HG02588 (cell line): ENCODE results near the gene SLC12A4.

Source experiments
- ATAC-seq: cut with Tn5 transposase; IDR thresholded peaks from one replicate; pipeline ENCODE4 v1.9.1; 2021; ENCODE audit warnings: mild to moderate bottlenecking, moderate library complexity; ENCODE audit not compliant: unreplicated experiment

The SLC12A4 gene

GRCh38 chr16:67963662-67964321 lies 4.6 kb downstream of the SLC12A4 start:
- ATAC-seq = no peak

- ATAC-seq = no peak
Measured at GRCh38 chr16:67963292-67963661, 5.2 kb downstream of the SLC12A4 start.

DNA sequence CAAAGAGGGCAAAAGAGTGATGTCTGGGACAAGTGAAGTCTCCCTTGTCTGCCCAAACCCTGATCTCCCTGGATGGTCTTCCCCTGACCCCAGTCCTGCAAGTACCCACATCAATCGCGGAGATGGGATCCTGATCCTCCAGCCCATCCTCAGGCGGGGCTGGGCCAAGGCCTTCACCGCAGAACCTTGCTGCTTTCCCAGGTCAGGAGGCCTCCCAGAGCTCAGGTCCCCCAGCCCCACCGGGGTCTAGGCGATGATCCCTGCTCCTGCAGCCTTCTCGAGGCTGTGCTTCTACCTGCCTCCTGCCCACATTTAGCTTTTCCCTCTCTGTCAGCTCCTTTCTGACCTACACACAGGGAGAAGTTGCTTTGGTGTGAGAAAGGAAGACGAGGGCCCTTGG lies 6.3 kb downstream of the SLC12A4 start:
- ATAC-seq = no peak

DNA sequence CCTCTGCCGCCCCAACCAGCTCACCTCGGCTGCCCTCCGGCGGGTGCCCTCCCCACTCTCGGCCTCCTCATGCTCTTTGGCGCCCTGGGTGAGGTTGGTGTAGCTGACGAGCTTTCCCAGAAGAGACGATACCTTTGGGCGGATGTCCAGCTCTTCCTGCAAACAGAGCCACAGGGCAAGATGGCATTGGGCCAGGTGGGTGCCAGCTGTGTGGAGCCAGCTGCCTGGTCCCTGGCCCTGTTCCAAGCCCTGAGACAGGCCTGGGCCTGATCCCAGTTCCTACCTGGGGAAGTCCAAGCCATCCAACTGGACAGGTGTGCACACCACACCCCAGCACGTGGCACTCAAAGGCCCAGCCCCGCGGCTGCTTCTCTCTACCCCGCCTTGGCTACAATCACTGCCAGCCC lies 6.9 kb downstream of the SLC12A4 start:
- no peak for ATAC-seq

- no peak for ATAC-seq
Measured at GRCh38 chr16:67959536-67960329, 8.7 kb downstream of the SLC12A4 start.

DNA sequence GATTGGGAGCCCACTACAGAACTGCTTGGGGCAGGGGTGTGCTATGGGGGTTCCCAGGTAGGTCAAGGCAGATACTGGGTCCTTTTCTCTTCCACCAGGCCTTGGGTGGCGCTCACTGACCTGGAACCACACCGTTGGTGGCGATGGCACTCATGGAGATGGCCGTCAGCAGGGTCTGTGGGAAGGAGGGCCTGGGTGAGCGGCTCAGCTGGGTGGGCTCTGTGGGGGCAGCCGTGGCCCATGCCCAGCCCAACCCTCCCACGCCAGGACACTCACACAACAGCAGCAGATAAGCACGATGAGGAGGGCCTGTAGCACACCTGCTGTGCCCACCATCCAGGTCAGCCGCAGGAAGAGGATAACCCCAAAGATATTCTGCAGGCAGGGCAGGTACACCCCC lies 10.8 kb downstream of the SLC12A4 start:
- ATAC-seq = no peak

GRCh38 chr16:67954421-67955196 lies 13.8 kb downstream of the SLC12A4 start:
- no peak for ATAC-seq

DNA sequence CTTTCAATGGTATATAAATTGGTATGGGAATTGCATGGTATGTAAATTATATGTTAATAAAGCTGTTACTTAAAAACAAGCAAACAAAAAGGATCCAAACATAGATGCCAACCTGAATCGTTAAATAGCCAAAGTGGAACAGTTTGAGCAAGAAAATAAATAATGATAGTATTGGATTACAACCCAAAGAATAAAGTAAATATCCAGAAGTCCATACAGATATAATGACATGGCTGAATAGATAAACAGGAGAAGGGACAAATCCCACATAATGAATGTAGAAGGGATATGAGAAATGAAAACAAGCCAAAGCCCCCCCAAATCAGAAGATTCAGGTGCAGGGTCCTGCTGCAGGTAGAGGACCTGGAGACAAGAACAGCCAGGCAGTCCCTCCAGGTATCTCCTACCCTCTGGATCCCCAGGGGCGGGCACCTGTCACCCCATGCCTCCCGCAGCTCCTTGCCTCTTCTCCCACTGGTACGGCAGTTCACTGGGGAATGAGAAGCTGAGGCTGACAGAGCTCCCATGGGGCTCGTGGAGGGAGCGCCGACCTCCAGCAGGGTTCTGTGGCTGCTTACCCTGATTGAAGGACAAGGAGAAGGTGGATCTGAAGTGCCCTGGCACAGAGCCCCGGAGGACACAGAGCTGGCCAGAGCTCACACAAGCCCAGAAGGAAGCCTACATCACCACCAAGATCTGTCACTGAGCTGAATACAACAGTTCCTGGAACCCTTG lies 14.6 kb downstream of the SLC12A4 start:
- ATAC-seq = no peak

DNA sequence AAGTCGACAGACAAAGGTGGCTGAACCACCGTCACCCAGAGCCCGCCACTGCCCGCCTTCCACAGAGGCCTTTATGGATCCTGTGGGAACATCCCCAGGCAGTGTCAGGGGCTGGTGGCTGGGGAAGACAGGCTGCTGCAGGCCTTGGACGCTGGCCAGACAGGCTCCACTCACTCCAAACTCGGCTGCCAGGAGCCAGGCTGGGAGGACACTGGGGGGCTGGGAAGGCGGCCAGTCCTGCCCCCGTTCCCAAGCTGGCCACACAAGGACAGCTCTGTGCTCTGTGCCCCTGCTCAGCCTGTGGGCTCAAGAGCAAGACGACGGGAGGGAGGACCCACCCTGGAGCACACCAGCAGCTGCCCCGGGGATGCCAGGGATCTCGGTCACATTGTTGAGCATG lies 17.0 kb downstream of the SLC12A4 start:
- ATAC-seq = no peak

GRCh38 chr16:67950335-67950843 lies 18.0 kb downstream of the SLC12A4 start:
- ATAC-seq = no peak

GRCh38 chr16:67949645-67950044 lies 18.8 kb downstream of the SLC12A4 start:
- ATAC-seq = no peak

DNA sequence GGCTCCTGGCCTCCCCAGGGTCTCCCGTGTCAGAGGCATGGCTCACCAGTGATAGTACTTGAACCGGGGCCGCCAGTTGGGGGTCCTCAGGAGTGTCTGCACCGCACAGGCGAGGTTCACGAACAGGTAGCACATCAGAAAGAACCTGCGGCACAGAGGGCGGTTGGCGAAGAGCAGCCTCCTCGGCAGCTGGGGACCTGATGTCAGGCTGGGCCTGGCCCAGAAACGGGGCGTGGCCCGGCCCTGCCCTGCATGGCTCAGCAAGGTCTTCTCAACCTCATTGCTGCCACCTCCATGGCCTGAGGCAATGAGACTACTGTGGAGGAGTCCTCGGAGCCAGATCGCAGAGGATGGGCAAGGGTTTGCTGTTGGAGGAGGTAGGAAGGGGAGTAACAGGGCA lies 20.4 kb downstream of the SLC12A4 start:
- no peak for ATAC-seq

DNA sequence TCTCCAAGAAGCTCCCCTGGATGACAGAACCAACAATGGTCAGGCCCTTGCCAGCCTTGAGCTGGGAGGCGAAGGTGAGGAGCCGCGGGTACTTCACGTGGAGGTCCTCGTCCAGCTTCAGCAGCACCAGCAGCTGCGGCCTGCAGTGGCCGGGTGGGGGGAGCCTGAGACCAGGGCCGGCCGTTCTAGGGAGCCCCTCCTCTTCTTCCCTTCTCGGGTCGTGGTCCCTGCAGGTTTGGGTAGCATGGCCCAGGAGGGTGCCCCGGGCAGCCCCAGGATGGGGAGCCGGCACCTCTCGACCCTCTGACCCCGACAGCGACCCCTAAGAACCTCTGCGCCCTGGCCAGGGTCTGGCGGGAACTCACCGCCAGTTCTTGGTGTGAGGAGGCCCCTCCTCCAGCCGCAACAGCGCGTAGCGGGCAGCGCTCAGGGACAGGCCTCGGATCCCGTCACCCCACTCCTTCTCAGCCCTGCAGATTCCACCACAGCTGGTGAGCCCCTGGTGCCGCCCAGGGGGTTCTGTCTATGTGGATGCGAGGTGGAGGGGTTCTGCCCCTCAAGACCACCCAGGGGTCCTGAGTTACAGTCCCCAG lies 21.4 kb downstream of the SLC12A4 start:
- ATAC-seq = no peak

GRCh38 chr16:67946128-67946569 lies 22.3 kb downstream of the SLC12A4 start:
- ATAC-seq = no peak

DNA sequence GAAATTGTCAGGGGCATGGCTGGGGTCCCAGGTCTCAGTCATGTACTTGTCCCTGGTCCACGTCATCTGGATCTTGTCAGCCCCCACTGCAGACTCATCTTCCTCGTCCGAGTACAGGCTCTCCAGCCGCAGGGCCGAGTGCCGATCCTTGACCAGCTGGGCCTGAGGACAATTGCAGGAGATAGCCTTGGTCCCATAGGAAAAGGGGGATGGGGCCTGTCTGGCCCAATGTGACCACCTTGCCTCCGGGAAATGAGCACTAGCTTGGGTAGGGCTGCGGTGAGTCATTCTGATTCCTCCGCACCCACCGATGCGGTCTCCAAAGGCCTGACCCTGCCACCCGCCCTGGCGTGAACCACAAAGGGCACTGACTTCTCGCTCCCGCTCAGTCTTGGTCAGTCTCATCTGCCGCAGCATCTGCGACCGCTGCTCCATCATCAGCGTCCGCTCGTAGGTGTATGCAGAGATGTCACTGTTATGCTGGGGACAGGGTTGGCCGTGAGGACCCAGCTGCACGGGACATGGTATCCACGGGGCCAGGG lies 23.0 kb downstream of the SLC12A4 start:
- no peak for ATAC-seq

GRCh38 chr16:67944690-67945391 lies 23.6 kb downstream of the SLC12A4 start:
- ATAC-seq = no peak

DNA sequence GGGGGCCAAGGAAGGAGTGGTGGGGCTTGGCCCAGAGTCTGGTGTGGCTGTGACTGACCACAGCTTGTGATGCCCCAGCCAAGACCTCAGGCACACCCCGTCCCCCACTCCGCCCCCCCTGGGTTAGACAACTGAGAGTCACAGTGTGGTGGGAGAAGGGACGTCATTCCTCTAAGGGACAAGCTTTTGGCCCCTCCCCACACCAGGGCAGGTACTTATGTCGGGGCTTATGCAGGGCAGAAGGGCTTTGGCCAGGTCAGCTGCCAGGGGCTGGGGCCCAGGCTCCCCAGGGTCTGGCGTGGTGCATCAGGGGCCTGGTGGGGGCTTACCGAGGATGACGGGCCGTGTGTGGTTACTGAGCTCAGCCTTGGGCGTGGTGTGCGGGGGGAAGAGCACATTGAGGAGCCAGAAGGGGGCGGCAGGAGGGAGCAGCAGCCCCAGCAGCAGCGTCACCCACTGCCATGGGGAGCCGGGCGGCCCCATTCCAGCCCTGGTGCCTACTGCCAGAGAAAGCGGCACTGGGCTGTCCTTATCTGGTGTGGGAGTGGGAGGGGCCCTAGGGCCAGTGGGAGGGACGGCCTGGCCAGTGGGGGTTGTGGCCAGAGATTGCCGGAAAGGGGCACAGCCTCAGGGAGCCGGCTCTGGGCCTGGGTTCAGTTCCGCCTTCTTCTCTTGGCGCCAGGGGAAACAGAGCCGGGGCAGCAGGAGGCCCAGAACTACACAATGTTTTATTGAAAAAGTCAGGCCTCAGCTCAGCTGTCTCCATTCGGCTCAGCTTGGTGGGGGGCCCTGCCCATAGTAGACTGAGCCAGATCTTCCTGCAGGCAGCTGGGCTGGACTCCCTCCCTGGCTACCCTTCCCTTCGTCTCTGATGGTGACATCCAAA lies 24.6 kb downstream of the SLC12A4 start, which contains the start of gene LCAT:
Gene LCAT (minus strand): TSS at position 502 of the 886 bp plus-strand sequence. CDS start 19 bp downstream, at position 483.
- no peak for ATAC-seq

DNA sequence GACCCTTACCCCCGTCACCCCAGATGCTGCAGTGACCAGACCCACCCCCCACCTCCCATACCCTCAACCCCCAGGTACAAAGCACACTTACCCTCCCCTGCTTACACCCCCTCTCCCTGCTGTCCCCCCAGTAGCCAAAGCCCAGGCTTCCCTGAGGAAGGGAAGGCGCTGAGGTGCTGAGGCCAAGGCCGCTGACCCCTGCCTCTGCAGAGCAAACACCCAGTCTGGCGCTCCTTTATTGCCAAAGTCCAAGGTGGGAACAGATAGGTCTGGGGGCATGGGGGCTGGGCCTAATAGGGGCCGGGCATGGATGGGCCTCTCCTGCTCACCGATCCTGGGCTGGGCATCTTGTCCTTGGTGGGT lies 25.2 kb downstream of the SLC12A4 start:
- no peak for ATAC-seq
